Nephron (organoid): Measurements from ENCODE around the gene C19orf67.

Source experiments
- H3K27ac Mint-ChIP-seq, 3 experiments: 2 replicates each; pipeline ENCODE4 v1.8.0; 2020; ENCODE audit warnings: mixed read lengths in 3 of 3, mild to moderate bottlenecking in 2 of 3, moderate library complexity in 1 of 3
- H3K27me3 Mint-ChIP-seq: 2 replicates; pipeline ENCODE4 v1.8.0; 2021; ENCODE audit warnings: low read depth, mild to moderate bottlenecking, moderate library complexity, mixed read lengths
- H3K36me3 Mint-ChIP-seq: 2 replicates; pipeline ENCODE4 v1.8.0; 2020; ENCODE audit warnings: low read depth, mixed read lengths
- H3K4me1 Mint-ChIP-seq: 2 replicates; pipeline ENCODE4 v1.8.0; 2020; ENCODE audit warnings: mixed read lengths
- H3K4me3 Mint-ChIP-seq, 3 experiments: 2 replicates each; pipeline ENCODE4 v1.8.0; 2020; ENCODE audit warnings: mild to moderate bottlenecking in 3 of 3, mixed read lengths in 3 of 3, moderate library complexity in 2 of 3
- H3K9me3 Mint-ChIP-seq: 2 replicates; pipeline ENCODE4 v1.8.0; 2020; ENCODE audit warnings: mixed read lengths
- TF ChIP-seq, protein P1 (sequence below), 3 experiments: fragments of 200-600 bp; sonication (generic); IDR thresholded peaks; one replicate each; pipeline ENCODE4 v1.5.0; 2021; ENCODE audit warnings: antibody characterized with exemption in 3 of 3; ENCODE audit not compliant: unreplicated experiment in 3 of 3

Gene C19orf67

DNA sequence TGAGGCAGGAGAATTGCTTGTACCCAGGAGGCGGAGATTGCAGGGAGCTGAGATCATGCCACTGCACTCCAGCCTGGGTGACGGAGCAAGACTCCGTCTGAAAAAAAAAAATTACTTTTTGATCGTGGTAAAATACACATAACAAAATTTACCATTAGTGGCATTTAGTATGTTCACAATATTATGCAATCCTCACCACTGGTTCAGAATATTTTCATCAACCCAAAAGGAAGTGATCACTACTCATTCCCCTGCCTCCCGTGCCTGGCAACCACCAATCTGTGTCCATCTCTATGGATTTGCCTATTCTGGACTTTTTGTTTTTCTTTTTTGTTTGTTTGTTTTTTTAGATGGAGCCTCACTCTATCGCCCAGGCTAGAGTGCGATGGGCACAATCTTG is 22.5 kb downstream of the C19orf67 start:
- Mint-ChIP-seq H3K36me3 (no peaks in the 10 kb centered on the region), H3K9me3 (no peaks in the 10 kb centered on the region), H3K4me1 (peaks cover 4% of the 10 kb centered on the region), H3K4me3 (no peak overlapping the region), H3K27me3 (peaks cover 36% of the 10 kb centered on the region), H3K27ac (no peak overlapping the region)
- TF ChIP-seq, protein P1, sequence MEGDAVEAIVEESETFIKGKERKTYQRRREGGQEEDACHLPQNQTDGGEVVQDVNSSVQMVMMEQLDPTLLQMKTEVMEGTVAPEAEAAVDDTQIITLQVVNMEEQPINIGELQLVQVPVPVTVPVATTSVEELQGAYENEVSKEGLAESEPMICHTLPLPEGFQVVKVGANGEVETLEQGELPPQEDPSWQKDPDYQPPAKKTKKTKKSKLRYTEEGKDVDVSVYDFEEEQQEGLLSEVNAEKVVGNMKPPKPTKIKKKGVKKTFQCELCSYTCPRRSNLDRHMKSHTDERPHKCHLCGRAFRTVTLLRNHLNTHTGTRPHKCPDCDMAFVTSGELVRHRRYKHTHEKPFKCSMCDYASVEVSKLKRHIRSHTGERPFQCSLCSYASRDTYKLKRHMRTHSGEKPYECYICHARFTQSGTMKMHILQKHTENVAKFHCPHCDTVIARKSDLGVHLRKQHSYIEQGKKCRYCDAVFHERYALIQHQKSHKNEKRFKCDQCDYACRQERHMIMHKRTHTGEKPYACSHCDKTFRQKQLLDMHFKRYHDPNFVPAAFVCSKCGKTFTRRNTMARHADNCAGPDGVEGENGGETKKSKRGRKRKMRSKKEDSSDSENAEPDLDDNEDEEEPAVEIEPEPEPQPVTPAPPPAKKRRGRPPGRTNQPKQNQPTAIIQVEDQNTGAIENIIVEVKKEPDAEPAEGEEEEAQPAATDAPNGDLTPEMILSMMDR (IDR thresholded peaks at IDR 0.05; ENCODE audit: unreplicated experiment in 3 of 3): no peak

- H3K27ac Mint-ChIP-seq: no peak overlapping the region
- H3K36me3 Mint-ChIP-seq: no peaks in the 10 kb centered on the region
- H3K27me3 Mint-ChIP-seq: peaks cover 41% of the 10 kb centered on the region
- TF ChIP-seq, protein P1 (IDR thresholded peaks at IDR 0.05; ENCODE audit: unreplicated experiment in 3 of 3): no peak
- no peak overlapping the region for H3K4me3 Mint-ChIP-seq
- H3K9me3 Mint-ChIP-seq: no peaks in the 10 kb centered on the region
- H3K4me1 Mint-ChIP-seq: peaks cover 4% of the 10 kb centered on the region
These were observed 23.1 kb downstream of the C19orf67 start for GRCh38 chr19:14062558-14062855.

DNA sequence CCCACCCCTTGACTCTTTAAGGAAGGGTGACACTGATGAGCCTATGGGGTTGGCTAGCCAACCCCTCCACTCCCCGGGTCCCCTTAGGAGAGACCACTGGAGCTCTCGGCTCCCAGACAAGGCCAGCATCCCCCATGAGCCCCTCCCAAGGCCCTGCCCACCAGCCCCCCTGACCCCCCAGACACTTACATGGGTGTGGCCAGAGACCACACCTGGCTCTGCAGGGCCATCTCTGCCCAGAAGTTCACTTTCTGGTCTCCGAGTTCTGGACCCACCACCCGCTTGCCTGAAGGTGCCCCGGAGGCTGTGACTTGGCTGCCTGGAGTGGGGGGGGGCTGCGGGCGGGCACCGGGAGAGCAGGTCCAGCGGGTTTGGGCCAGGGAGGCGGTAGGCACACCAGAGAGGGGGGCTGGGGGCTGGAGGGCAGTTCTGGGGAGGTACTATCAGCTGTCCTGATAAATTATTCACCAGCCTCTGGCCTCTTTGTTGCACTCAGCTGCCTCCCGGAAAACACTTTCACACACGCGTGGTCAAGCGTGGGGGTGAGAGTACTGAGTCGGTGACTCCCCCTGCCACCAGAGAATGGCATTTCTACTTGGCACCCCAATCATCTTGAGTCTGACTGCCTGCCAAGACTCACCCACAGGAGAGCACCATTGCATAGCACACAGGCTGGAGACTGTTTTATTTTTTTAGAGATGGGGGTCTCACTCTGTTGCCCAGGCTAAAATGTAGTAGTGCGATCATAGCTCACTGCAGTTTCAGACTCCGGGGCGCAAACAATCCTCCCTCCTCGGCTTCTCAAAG is 23.6 kb downstream of the C19orf67 start, which contains the start of gene PALM3:
Gene PALM3, minus strand, starts transcription at position 326 of the 807 bp plus-strand sequence. Its CDS starts 96 bp downstream, at position 230.
- TF ChIP-seq, protein P1 (IDR thresholded peaks at IDR 0.05; ENCODE audit: unreplicated experiment in 3 of 3): no peak
- Mint-ChIP-seq H3K4me1 (peaks cover 4% of the 10 kb centered on the region), H3K36me3 (no peaks in the 10 kb centered on the region), H3K27me3 (peaks cover 43% of the 10 kb centered on the region), H3K4me3 (peak within 1 kb of the TSS; percentile 6 to 23 (median 12)), H3K9me3 (no peaks in the 10 kb centered on the region), H3K27ac (peak within 1 kb of the TSS in 2 of 3 experiments; percentile 23 to 72)

DNA sequence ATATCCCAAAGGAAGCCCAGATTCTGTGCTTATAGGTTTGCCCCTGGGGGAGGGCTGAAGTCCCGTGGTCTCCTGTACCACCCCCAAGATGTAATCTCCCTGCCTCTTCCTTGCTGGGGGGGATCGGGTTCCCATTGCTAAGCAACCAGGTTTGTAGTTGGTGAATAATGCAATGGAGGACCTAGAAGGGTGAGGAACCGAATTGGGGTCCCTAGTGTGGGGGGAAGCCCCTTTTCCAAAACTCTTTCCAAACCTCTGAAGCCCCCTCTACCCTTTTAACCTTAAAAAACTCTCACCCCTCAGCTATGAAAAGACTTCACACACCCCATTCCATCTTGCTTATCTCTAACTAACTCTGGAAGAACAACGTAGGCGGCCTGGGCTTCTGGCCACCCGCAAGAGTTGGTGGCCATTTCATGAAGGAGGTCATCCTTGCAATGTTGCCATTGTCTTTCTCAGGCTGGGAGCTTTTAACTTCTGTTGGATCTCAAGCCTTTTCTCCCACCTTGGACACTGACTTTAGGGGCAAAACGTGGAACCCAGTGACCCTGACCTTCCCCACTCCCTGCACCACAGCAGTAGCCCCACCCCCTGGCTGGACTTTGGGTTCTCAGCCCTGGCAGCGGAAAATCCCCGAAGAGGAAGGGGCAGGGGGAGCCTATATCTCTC is 24.4 kb downstream of the C19orf67 start:
- Mint-ChIP-seq H3K9me3 (no peaks in the 10 kb centered on the region), H3K27me3 (peaks cover 51% of the 10 kb centered on the region), H3K4me1 (peaks cover 4% of the 10 kb centered on the region), H3K36me3 (no peaks in the 10 kb centered on the region), H3K4me3 (peak overlapping the region; percentile 6 to 23 (median 12)), H3K27ac (peak overlapping the region in 2 of 3 experiments; percentile 23 to 63)
- TF ChIP-seq, protein P1 (IDR thresholded peaks at IDR 0.05; ENCODE audit: unreplicated experiment in 3 of 3): no peak

- peaks cover 47% of the 10 kb centered on the region for H3K27me3 Mint-ChIP-seq
- H3K4me1 Mint-ChIP-seq: peaks cover 4% of the 10 kb centered on the region
- H3K9me3 Mint-ChIP-seq: no peaks in the 10 kb centered on the region
- peak overlapping the region; percentile 46 to 65 (median 62) for H3K4me3 Mint-ChIP-seq
- H3K36me3 Mint-ChIP-seq: peaks cover 3% of the 10 kb centered on the region
- TF ChIP-seq, protein P1 (IDR thresholded peaks at IDR 0.05; ENCODE audit: unreplicated experiment in 3 of 3): no peak
- peak overlapping the region in 1 of 3 experiments; percentile 20 for H3K27ac Mint-ChIP-seq
These were observed 25.9 kb downstream of the C19orf67 start for GRCh38 chr19:14059652-14060155.
